GM12892 (cell line): Measurements from ENCODE around the gene TBC1D22A.

Experiments
- DNase-seq: peaks from one replicate; pipeline ENCODE4 v3.0.0; 2011; ENCODE audit not compliant: insufficient read length
- FAIRE-seq: peaks from 2 replicates; lab custom pipeline; 2011; peaks lifted over from hg19 to GRCh38; lab: Jason Lieb, UNC
- POLR2A ChIP-seq: IDR thresholded peaks from 2 replicates; pipeline ENCODE4 v1.6.1; 2011; ENCODE audit warnings: low read depth, low read length, control low read depth
- POLR2AphosphoS5 ChIP-seq: IDR thresholded peaks from 2 replicates; pipeline ENCODE4 v1.6.1; 2011; ENCODE audit warnings: low read depth, low read length, control low read depth
- TAF1 ChIP-seq: IDR thresholded peaks from 2 replicates; pipeline ENCODE4 v1.6.1; 2011; ENCODE audit warnings: low read depth, mild to moderate bottlenecking, control low read depth, low read length, borderline replicate concordance

Gene TBC1D22A

GRCh38 chr22:46739094-46739870, 23.2 kb upstream of the TBC1D22A start:
- TF ChIP-seq TAF1, result no peak
- no peak for TF ChIP-seq POLR2A
- TF ChIP-seq POLR2AphosphoS5, result no peak
- no peak for DNase-seq
- FAIRE-seq, result peak; percentile 82

DNA sequence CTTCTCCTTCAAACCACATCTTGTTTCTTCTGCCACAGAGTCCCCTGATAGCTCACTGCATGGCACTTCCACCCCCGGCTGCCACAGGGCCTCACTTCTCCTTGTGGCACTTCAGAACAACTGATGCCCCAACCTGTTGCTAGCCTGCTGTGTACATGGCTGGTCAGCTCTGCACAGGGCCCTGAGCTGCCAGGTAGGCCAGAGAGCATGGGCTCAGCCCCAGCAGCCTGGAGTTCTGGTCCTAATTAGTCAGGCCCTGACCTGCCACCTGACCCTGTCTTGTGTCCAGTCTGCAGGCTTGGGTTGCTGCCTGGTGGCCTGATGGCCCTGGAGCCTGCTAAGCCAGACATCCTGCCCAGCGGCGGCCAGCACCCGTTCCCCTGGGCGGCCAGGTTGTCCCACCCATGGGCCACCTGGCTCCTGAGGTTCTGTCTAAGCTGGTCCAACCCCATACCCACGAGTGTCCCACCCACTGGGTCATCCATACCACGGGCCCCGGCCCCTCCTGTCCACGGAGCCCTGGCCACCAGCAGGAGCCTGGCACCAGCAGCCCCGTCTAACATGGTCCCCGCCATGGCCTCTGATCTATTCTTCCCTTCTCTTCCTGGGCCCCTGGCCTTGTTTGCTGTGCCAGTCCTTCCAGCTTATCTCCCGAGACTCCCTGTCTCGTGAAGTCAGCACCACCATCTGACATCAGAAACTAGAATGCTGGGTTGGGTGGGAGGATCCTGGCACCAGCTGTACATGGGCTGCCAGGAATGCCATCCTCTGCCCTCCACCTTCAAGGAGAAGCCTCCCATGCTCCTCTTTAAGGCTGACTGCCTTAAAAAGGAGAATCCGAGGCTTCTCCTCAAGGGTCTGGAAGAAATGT, 21.3 kb upstream of the TBC1D22A start:
- TF ChIP-seq TAF1 (no peak), POLR2A (no peak)
- DNase-seq (no peak), FAIRE-seq (no peak)

DNA sequence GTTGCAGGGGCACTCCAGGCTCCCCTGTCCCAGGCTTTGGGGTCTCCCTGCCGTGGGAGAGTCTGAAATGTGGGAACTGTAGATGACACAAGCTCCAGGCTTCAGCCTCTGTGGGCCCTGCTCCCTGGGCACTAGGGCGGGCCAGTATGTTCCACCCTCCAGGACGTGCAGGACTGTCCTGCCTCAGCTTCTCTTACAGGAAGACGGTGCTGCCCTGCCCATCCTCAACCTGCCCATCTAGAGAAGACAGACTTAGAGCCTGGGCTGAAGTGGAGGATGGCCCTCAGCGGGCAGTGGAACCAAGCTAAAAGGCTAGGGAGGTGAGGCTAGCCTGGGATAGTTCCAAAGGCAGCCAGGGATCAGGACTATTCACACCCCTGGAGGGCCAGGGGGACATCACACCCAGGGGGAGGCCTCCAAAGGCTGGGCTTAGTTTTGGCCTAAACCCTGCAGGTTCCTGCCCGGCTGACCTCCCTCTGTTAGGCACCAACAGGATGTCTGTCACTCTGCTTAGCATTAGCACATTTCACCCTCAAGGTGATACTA, 20.4 kb upstream of the TBC1D22A start:
- FAIRE-seq (no peak), DNase-seq (no peak)
- TF ChIP-seq TAF1 (no peak), POLR2A (no peak), POLR2AphosphoS5 (no peak)

DNA sequence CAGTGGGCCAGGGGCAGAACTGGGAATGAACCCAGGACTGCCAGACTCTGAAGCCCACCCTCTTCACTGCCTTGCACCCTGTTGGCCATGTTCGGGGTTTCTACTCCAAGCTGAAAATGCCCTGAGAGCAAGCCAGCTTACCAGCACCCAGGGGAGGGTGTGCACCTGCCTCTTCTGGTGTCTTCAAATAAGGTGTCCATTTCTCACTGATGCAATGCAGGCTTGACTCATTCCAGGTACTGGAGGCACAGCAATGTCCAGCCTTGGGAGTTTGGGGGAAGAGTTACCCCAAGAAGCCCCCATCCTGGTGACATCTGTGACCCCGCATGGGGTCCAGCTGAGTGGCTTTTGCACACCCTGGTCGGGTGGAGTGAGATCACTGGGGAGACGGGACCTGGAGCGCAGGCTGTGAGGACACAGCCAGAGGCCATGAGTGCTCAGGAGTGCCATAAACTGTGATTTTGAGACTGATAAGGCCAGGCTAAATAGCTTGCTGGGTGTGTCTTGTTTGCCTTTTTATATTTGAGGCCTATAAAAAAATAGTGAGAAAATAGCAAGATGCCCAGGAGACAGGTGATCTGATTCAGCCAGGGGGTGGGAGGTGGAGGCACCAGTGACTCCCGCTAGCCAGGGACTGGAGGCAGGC, 19.8 kb upstream of the TBC1D22A start:
- no peak for DNase-seq
- TF ChIP-seq POLR2A, result no peak
- no peak for TF ChIP-seq TAF1
- TF ChIP-seq POLR2AphosphoS5, result no peak
- FAIRE-seq, result no peak

GRCh38 chr22:46744581-46744980, 17.9 kb upstream of the TBC1D22A start:
- TF ChIP-seq TAF1, result no peak
- DNase-seq (no peak), FAIRE-seq (no peak)

GRCh38 chr22:46746192-46746591, 16.3 kb upstream of the TBC1D22A start:
- FAIRE-seq, result no peak

GRCh38 chr22:46746620-46747019, 15.8 kb upstream of the TBC1D22A start:
- FAIRE-seq (no peak), DNase-seq (no peak)
- TF ChIP-seq POLR2A (no peak), POLR2AphosphoS5 (no peak), TAF1 (no peak)

More at GRCh38 chr22:46746192-46746591, 16.3 kb upstream of the TBC1D22A start:
- no peak for TF ChIP-seq TAF1
- TF ChIP-seq POLR2A, result no peak
- no peak for TF ChIP-seq POLR2AphosphoS5
- DNase-seq, result no peak

- FAIRE-seq, result no peak
- TF ChIP-seq POLR2A, result no peak
- no peak for TF ChIP-seq TAF1
- no peak for TF ChIP-seq POLR2AphosphoS5
These were observed 14.8 kb upstream of the TBC1D22A start for GRCh38 chr22:46747646-46748045.

GRCh38 chr22:46748206-46748907, 14.1 kb upstream of the TBC1D22A start:
- no peak for TF ChIP-seq TAF1
- no peak for TF ChIP-seq POLR2AphosphoS5
- no peak for TF ChIP-seq POLR2A
- FAIRE-seq, result no peak

More at GRCh38 chr22:46747646-46748045, 14.8 kb upstream of the TBC1D22A start:
- no peak for DNase-seq

DNA sequence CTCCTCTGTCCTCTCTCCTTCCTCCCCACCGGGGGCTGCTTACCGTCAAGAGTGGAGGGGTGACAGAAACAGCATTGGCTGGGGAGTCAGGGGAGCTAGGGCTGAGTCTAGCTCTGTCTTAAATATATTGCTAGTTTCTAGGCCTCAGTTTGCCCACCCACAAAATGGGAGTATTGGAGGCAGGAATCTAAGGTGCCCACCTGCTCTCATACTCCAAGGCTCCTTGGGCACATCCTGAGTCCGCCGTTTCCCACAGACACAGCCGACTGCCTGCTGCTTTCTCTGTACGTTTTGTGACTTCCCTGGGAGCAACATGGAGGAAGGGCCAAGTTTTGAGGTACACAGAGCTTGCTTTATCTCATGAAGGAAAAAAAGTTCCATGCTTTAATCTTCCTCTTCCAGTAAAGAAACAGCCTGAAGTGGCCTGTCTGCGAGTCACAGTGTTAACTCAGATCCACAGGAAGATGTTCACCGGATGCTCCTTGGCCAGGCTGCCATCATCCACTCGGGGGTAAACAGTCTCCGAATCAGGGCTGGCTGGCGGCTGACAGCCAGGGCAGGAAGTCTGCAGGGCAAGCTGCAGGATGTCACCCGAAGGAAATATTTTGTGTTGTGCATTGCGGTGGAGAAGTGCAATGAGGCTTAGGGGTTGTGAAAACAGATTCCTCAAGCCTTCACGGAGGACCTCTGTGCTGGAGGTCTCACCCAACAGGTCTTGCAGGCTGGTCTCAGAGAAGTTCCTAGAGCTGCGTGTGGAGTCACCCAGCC, 13.4 kb upstream of the TBC1D22A start:
- DNase-seq (no peak), FAIRE-seq (no peak)
- no peak for TF ChIP-seq TAF1
- no peak for TF ChIP-seq POLR2AphosphoS5
- TF ChIP-seq POLR2A, result no peak

More at GRCh38 chr22:46748206-46748907, 14.1 kb upstream of the TBC1D22A start:
- no peak for DNase-seq
